Left ventricle myocardium inferior (tissue), 1 donor: ENCODE measurements around the gene WDFY3. TPM values are rescaled to one million over a fixed set of nuclear protein-coding genes. Genes with fewer than 3 reads are reported as not detected.

Experiments
- DNase-seq: peaks from one replicate; pipeline ENCODE4 v3.0.0-alpha.2; 2020
- H3K27ac ChIP-seq: fragments of 200-600 bp; replicated peaks from 2 replicates; pipeline ENCODE4 v1.8.0; 2021
- H3K27me3 ChIP-seq: fragments of 200-600 bp; 2 replicates; pipeline ENCODE4 v1.8.0; 2021; ENCODE audit warnings: low read depth
- H3K36me3 ChIP-seq: fragments of 200-600 bp; 2 replicates; pipeline ENCODE4 v1.8.0; 2021
- H3K4me1 ChIP-seq: fragments of 200-600 bp; 2 replicates; pipeline ENCODE4 v1.8.0; 2021
- H3K4me3 ChIP-seq: fragments of 200-600 bp; 2 replicates; pipeline ENCODE4 v1.8.0; 2021; ENCODE audit warnings: mild to moderate bottlenecking, moderate library complexity
- H3K9me3 ChIP-seq: fragments of 200-600 bp; replicated peaks from 2 replicates; pipeline ENCODE4 v1.8.0; 2021
- intact Hi-C: fragments of 100-400 bp; cut with micrococcal nuclease; formaldehyde crosslinking; loops from one replicate; pipeline ENCODE4 v1.11.0; 2022
- total RNA-seq: library from RNA; stranded (reverse); fragmentation: NEBNext Ultra II Directional; extraction: Animal tissue kit (Norgen Biotek cat#: 25700); gene quantifications from one replicate; pipeline ENCODE4 v1.2.1, GENCODE V29; 2021
- TF ChIP-seq, protein P1 (sequence below): fragments of 200-600 bp; IDR thresholded peaks from 2 replicates; pipeline ENCODE4 v1.8.0; 2021; ENCODE audit warnings: antibody characterized with exemption, mild to moderate bottlenecking, borderline replicate concordance
- donor health status: DM: no; HTN: yes; CAD: no; lungs with severe emphysema.

WDFY3 gene
- total RNA-seq, 1 donor from 2014 or later: 48.7 TPM

DNA sequence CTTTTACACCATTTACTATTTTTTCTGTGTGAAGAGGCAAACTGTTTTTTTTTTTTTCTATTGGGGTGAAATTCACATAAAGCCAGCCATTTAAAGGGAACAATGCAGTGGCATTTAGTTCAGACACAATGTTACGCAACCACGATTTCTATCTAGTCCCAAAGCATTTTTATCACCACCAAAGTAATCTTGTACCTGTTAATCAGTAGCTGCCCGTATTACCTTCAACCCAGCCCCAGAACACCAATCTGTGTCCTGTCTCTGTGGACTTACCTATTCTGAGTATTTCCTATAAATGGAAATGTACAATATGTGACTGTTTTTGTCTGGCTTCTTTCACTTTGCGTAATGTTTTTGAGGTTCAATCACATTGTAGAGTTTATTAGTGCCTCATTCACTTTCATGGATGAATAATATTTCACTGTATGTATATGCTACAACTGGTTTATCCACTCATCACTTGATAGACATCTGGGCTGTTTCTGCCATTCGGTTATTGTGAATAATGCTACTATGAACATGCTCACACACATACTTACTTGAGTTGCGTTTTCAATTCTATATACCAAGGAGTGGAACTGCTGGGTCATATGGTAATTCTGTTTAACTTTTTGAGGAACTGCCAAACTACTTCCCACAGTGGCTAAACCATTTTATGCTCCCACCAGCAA is 267.4 kb downstream of the WDFY3 start:
- H3K9me3 ChIP-seq: no peaks in the 10 kb centered on the region
- H3K36me3 ChIP-seq: peaks cover 90% of the 10 kb centered on the region
- no peak overlapping the region for H3K4me3 ChIP-seq
- DNase-seq: no peak
- intact Hi-C loops: no loop called here
- no peak overlapping the region for H3K27ac ChIP-seq
- no peaks in the 10 kb centered on the region for H3K27me3 ChIP-seq
- no peaks in the 10 kb centered on the region for H3K4me1 ChIP-seq
- TF ChIP-seq, protein P1, sequence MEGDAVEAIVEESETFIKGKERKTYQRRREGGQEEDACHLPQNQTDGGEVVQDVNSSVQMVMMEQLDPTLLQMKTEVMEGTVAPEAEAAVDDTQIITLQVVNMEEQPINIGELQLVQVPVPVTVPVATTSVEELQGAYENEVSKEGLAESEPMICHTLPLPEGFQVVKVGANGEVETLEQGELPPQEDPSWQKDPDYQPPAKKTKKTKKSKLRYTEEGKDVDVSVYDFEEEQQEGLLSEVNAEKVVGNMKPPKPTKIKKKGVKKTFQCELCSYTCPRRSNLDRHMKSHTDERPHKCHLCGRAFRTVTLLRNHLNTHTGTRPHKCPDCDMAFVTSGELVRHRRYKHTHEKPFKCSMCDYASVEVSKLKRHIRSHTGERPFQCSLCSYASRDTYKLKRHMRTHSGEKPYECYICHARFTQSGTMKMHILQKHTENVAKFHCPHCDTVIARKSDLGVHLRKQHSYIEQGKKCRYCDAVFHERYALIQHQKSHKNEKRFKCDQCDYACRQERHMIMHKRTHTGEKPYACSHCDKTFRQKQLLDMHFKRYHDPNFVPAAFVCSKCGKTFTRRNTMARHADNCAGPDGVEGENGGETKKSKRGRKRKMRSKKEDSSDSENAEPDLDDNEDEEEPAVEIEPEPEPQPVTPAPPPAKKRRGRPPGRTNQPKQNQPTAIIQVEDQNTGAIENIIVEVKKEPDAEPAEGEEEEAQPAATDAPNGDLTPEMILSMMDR: no peak

DNA sequence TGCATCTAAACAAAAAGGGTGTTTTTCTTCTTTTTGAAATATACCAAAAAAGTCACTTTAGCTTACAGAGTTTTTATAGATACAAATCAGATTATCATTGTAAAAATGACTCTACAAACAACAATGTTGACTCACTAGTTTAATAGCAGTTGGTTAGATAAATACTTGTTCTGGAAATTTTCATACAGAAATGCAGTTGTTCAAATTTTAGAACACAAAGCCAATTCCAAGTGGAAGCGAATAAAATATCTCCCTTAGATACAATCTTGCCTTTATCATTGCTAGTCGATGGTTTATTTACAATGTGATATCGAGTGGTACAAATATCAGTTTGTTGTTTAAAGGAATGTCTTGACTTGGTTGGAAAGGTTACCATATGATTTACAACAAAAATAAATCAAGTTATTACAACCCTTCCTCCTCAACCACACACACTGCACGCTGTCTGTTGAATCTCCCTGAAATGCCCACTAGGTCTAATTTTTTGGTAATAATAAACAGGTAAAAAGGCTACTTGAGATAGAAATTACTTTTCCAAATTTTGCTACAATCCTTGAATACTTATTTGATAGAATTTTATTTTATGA is 268.8 kb downstream of the WDFY3 start:
- Histone ChIP-seq H3K36me3 (peaks cover 89% of the 10 kb centered on the region), H3K9me3 (no peaks in the 10 kb centered on the region), H3K4me1 (no peaks in the 10 kb centered on the region), H3K27ac (no peak overlapping the region), H3K27me3 (no peaks in the 10 kb centered on the region), H3K4me3 (no peak overlapping the region)
- no peak for DNase-seq
- intact Hi-C loops: no loop called here
- TF ChIP-seq, protein P1: no peak

DNA sequence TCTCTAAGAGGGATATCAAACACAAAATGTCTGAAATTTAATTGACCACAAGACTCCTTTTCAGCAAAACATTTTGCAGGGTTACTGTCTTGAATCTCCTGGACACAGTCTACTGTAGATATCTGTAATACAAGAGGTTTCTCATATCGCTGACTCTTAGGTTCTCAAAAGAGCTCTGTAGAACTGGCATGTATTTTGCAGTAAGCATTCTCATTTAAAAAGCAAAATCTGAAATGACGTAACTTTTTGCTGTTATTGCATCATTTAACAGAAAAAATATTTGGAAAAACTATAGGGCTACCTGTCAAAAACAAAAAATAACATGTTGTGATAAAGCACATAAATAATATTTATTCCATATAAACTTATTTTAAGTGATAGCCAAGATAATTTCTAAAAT is 269.3 kb downstream of the WDFY3 start:
- Histone ChIP-seq H3K27ac (no peak overlapping the region), H3K9me3 (no peaks in the 10 kb centered on the region), H3K4me3 (no peak overlapping the region), H3K36me3 (peaks cover 88% of the 10 kb centered on the region), H3K4me1 (no peaks in the 10 kb centered on the region), H3K27me3 (no peaks in the 10 kb centered on the region)
- TF ChIP-seq, protein P1: no peak
- no peak for DNase-seq
- intact Hi-C loops: no loop called here

DNA sequence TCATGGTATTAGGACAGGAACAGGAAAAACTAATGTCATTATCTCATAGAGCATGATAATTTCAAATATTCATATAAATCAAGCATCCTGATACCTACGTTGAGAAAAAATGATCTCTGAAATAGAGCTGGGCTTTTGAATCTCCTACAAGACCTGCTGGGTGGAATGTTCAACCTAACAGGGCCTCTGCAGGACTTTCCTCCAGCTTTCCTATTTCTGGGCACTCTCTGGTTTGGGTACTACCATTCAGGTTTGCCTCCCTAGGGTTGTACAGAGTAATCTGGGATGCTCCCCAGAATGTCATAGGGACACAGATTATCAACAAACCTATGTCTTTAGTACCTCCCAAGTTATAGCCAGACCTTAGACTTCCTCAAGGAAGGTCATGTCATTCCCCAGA is 274.7 kb downstream of the WDFY3 start:
- Histone ChIP-seq H3K27ac (no peak overlapping the region), H3K27me3 (no peaks in the 10 kb centered on the region), H3K9me3 (no peaks in the 10 kb centered on the region), H3K36me3 (peaks cover 90% of the 10 kb centered on the region), H3K4me3 (no peak overlapping the region), H3K4me1 (no peaks in the 10 kb centered on the region)
- TF ChIP-seq, protein P1: no peak
- intact Hi-C loops: no loop called here
- DNase-seq: no peak

DNA sequence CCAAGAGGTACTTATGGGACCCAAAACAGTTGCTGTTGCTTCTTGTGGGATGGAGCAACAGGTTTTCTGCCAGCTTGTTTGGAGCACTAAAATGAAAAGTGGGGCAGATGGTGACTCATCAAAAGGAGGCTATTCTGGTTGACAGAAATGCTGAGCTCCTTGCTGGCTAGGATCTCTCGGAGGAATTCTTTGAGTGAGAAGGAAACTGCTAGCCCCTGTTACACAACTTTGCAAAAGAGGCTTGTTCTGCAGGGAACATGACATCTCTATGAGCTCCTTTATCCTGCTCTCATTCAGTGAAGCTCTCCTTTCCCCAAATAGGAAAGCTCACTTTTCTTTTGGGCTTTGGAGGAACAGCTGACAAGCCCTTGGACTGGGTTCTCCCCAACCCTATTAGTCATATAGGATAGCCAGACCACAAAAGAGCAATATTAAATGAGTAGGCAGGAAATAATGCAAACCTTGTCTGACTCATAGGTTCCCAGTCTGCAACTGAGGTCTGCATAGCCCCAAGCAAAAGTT is 275.3 kb downstream of the WDFY3 start:
- Histone ChIP-seq H3K36me3 (peaks cover 90% of the 10 kb centered on the region), H3K9me3 (no peaks in the 10 kb centered on the region), H3K4me3 (no peak overlapping the region), H3K27me3 (no peaks in the 10 kb centered on the region), H3K4me1 (no peaks in the 10 kb centered on the region), H3K27ac (no peak overlapping the region)
- TF ChIP-seq, protein P1: no peak
- DNase-seq: no peak
- intact Hi-C loops: no loop called here
